ENCODE data around the gene ATP9B.

The ATP9B gene

DNA sequence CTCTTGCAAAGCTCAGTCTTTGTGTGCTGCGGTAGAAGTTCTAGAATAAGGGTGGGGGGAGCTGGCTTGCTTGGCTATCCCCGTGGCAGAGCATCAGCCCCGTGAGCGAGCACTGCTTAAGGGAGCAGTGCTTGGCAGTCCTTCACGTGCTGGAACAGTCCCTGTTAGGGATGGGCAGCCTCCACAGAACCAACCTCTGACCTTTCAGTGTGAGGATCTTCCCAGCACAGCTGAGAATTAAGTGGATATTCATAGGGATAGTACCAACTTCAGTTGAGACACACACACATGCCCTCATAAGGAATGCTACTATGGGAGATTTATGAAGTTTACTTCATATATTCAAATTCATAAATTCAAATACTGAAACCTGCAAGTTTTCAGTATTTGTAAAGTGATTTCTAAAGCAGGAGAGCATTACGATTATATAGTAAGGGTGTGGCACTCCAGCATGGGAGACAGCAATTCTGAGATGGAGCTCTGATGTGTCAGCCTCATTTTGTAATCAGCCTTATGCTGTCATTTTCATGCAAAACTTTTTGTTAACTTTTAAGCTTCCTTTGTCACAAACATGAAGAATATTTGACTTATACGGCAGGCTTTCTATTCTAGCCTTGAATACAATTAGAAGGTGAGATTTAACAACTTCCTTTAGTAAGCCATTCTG, 39.5 kb downstream of the ATP9B start:
- TF ChIP-seq, protein P1, sequence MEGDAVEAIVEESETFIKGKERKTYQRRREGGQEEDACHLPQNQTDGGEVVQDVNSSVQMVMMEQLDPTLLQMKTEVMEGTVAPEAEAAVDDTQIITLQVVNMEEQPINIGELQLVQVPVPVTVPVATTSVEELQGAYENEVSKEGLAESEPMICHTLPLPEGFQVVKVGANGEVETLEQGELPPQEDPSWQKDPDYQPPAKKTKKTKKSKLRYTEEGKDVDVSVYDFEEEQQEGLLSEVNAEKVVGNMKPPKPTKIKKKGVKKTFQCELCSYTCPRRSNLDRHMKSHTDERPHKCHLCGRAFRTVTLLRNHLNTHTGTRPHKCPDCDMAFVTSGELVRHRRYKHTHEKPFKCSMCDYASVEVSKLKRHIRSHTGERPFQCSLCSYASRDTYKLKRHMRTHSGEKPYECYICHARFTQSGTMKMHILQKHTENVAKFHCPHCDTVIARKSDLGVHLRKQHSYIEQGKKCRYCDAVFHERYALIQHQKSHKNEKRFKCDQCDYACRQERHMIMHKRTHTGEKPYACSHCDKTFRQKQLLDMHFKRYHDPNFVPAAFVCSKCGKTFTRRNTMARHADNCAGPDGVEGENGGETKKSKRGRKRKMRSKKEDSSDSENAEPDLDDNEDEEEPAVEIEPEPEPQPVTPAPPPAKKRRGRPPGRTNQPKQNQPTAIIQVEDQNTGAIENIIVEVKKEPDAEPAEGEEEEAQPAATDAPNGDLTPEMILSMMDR (IDR thresholded peaks at IDR 0.05; ENCODE audit: control insufficient read depth, extremely low read depth, insufficient read depth) = no peak
- DNase-seq (ENCODE audit: low read depth) = no peak
- no peak overlapping the region for H3K4me3 ChIP-seq (ENCODE audit: low read depth, low read length)

GRCh38 chr18:79111483-79111882, 42.3 kb downstream of the ATP9B start:
- H3K4me3 ChIP-seq (ENCODE audit: low read depth, low read length) = no peak overlapping the region
- TF ChIP-seq, protein P1 (IDR thresholded peaks at IDR 0.05; ENCODE audit: control insufficient read depth, extremely low read depth, insufficient read depth) = no peak
- DNase-seq (ENCODE audit: low read depth) = no peak

DNA sequence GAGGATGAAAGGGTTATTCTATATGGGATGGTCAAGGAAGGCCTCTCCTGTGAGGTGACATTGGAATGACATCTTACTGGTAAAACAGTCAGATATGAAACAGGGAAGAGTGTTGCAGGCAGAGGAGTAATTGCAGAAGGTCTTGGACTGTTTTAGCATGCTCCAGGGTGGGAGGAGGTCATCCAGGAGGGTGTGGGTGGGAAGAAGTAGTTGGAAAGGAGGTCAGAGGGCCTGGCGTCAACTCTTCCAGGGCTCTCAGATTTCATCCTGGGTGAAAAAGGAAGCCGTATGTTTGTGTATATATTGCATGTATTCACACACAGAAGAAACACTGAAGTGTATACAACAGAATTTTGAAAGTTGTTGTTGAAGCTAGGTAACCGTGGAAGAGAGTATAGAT, 48.2 kb downstream of the ATP9B start:
- no peak for DNase-seq (ENCODE audit: low read depth)
- TF ChIP-seq, protein P1 (IDR thresholded peaks at IDR 0.05; ENCODE audit: control insufficient read depth, extremely low read depth, insufficient read depth) = no peak
- no peak overlapping the region for H3K4me3 ChIP-seq (ENCODE audit: low read depth, low read length)

GRCh38 chr18:79117788-79118187, 48.6 kb downstream of the ATP9B start:
- peak; percentile 2 for DNase-seq (ENCODE audit: low read depth)
- H3K4me3 ChIP-seq (ENCODE audit: low read depth, low read length) = no peak overlapping the region
- TF ChIP-seq, protein P1 (IDR thresholded peaks at IDR 0.05; ENCODE audit: control insufficient read depth, extremely low read depth, insufficient read depth) = no peak

DNA sequence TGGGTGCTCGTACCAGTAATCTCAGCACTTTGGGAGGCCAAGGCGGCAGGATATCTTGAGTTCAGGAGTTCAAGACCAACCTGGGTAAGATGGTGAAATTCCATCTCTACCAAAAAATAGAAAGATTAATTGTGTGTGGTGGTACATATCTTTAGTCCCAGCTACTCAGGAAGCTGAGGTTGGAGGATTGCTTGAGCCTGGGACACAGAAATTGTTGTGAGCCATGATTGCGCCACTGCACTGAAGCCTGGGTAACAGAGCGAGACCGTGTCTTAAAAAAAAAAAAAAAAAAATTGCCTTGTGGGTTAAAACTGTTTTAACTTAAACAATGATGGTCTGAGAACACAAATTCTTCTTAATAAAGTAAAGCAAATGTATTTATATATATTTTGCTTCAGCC, 49.6 kb downstream of the ATP9B start:
- DNase-seq (ENCODE audit: low read depth) = no peak
- H3K4me3 ChIP-seq (ENCODE audit: low read depth, low read length) = no peak overlapping the region
- TF ChIP-seq, protein P1 (IDR thresholded peaks at IDR 0.05; ENCODE audit: control insufficient read depth, extremely low read depth, insufficient read depth) = no peak

- TF ChIP-seq, protein P1 (IDR thresholded peaks at IDR 0.05; ENCODE audit: control insufficient read depth, extremely low read depth, insufficient read depth) = no peak
- no peak overlapping the region for H3K4me3 ChIP-seq (ENCODE audit: low read depth, low read length)
- DNase-seq (ENCODE audit: low read depth) = no peak
These were observed 52.7 kb downstream of the ATP9B start for GRCh38 chr18:79121746-79122474.

All from LNCaP clone FGC (cell line).